Upper lobe of left lung (tissue), 6 donors: ENCODE results near the gene ADAM19. TPM values are rescaled to one million over a fixed set of nuclear protein-coding genes. Genes with fewer than 3 reads are reported as not detected.
A peak's percentile ranks its signal among the peaks of the same experiment; 100 is the strongest.

Source experiments
- ATAC-seq, 2 donors: fragments of 200-7000 bp; cut with Tn5 transposase; one replicate each; pipeline ENCODE4 v1.9.1; 2022; ENCODE audit warnings: mild to moderate bottlenecking in 2 of 2, moderate library complexity in 2 of 2; ENCODE audit not compliant: low FRiP score in 2 of 2
- DNase-seq, 2 donors: peaks; one replicate each; pipeline ENCODE4 v3.0.0-alpha.2; 2019 to 2020
- H3K27ac ChIP-seq, 4 donors: fragments of 200-600 bp; sonication (generic); one replicate each; pipeline ENCODE4 v1.5.1; 2016 to 2019
- H3K27me3 ChIP-seq, 4 donors: fragments of 200-600 bp; sonication (generic); one replicate each; pipeline ENCODE4 v1.5.1; 2017 to 2019
- H3K36me3 ChIP-seq, 4 donors: fragments of 200-600 bp; sonication (generic); one replicate each; pipeline ENCODE4 v1.5.1; 2016 to 2019
- H3K4me1 ChIP-seq, 4 donors: fragments of 200-600 bp; sonication (generic); one replicate each; pipeline ENCODE4 v1.5.1; 2018 to 2019
- H3K4me3 ChIP-seq, 4 donors: fragments of 200-600 bp; sonication (generic); one replicate each; pipeline ENCODE4 v1.5.1; 2017 to 2019; ENCODE audit warnings: mild to moderate bottlenecking in 2 of 4, moderate library complexity in 1 of 4
- H3K9me3 ChIP-seq, 4 donors: fragments of 200-600 bp; sonication (generic); one replicate each; pipeline ENCODE4 v1.5.1; 2018 to 2019
- CTCF ChIP-seq, 6 experiments: fragments of 450-650 bp in 4 of 6; fragments of 200-600 bp in 2 of 6; sonication (generic) in 2 of 6; IDR thresholded peaks; one replicate each; pipeline ENCODE4 v1.5.1; 2016 to 2019; ENCODE audit warnings: antibody characterized with exemption in 6 of 6
- EP300 ChIP-seq, 4 donors: sonication (generic); formaldehyde crosslinking; IDR thresholded peaks; one replicate each; pipeline ENCODE4 v1.5.1; 2017; ENCODE audit warnings: antibody characterized with exemption in 4 of 4, control low read depth in 2 of 4
- POLR2A ChIP-seq, 4 donors: fragments of 450-650 bp; IDR thresholded peaks; one replicate each; pipeline ENCODE4 v1.5.1; 2016 to 2017; ENCODE audit warnings: antibody characterized with exemption in 4 of 4, mild to moderate bottlenecking in 2 of 4
- POLR2AphosphoS5 ChIP-seq, 2 donors: sonication (generic); formaldehyde crosslinking; IDR thresholded peaks; one replicate each; pipeline ENCODE4 v1.5.1; 2017; ENCODE audit warnings: antibody characterized with exemption in 2 of 2
- WGBS, 2 donors: methylation state at CpG; one replicate each; pipeline ENCODE4 v1.1.5; 2017 to 2018; 5-methylcytosine and 5-hydroxymethylcytosine counted together
- total RNA-seq, 6 donors: library from RNA; depleted of rRNA in 4 of 6; stranded (reverse); fragments of >200 nt in 4 of 6; gene quantifications; one replicate each; pipeline versions ENCODE4 v1.1.0 to v1.2.1, GENCODE V29; 2016 to 2021
- donor health status: DM: no; HTN: no; CAD: no; lungs with moderate emphysema.
- donor health status: DM: no; HTN: yes; CAD: no; lungs with severe emphysema.

ADAM19 gene
- total RNA-seq, 6 donors from 2014 or later, result 5.5 to 17.0 (median 7.1) TPM

DNA sequence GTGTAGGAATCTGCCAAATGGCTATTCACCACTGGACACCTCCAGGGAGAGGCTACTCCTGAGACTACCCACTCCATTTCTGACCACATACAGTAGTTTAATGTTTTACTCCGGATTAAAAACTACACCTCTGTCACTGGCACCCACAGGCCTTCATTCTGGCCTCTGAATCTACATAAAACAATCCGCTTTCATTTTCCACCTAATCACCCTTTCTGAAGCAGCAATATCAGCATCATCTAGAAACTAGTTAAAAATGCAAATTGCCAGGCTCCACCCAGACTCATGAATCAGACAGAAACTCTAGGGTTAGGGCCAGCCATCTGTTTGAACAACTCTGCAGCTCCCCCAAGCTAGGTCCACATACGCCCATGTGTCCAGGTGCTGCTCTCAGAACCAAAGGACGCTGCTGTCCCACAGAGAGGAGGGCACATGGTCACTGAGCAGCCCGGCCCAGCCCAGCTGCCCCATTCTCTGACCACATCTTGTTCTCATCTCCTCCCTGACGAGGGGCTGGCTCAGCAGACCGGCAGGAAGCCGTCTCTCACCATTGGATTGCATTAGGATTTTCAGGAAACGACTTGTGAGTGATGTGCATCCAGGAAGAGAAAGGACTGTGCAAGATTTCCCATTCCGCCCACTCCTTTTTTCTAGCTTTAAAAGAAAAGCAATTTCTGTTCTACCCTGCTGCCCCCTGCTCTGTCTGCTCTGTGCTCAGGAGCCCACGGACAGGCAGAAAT lies 34.7 kb downstream of the ADAM19 start:
- 36 to 45% methylated on average over 8 to 11 of the region's 11 CpGs for WGBS, 2 donors
- ATAC-seq, result peak; percentile 72 to 75
- no peaks in the 10 kb centered on the region for H3K27me3 ChIP-seq
- H3K4me3 ChIP-seq, result peak overlapping the region in 1 of 4 donors; percentile 5
- H3K9me3 ChIP-seq, result no peaks in the 10 kb centered on the region
- TF ChIP-seq CTCF (IDR thresholded peaks at IDR 0.05) (no peak), EP300 (IDR thresholded peaks at IDR 0.05) (peak in 1 of 4 donors; percentile 69), POLR2AphosphoS5 (IDR thresholded peaks at IDR 0.05) (peak; percentile 70 to 81), POLR2A (IDR thresholded peaks at IDR 0.05) (no peak)
- H3K36me3 ChIP-seq, result peaks cover 0 to 5% (median 0%) of the 10 kb centered on the region in 4 donors
- DNase-seq, result peak; percentile 49 to 69
- peaks cover 30 to 55% (median 42%) of the 10 kb centered on the region in 4 donors for H3K4me1 ChIP-seq
- H3K27ac ChIP-seq, result peak overlapping the region; percentile 64 to 89 (median 75)

DNA sequence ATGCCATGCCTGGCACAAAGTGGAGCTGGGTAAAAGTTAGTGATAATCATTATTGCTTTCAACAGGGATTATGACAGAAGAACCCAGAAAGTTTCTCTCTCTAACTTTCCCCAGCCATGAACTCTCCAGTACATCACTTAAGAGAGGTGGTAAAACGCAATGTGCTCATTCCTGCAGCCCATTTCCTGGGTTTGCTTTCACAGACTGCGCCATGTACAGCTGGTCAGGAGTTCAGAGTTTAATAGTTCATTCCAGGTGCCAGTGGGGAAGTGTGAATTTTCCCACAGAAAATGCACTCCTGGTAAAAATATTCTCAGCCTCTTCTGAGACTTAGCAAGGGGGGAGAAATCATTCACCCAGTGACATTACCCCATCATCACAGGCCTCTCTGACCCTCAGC lies 35.5 kb downstream of the ADAM19 start:
- H3K9me3 ChIP-seq, result no peaks in the 10 kb centered on the region
- H3K27ac ChIP-seq, result peak overlapping the region; percentile 64 to 89 (median 75)
- WGBS, 2 donors, result 69 to 85% methylated on average over 2 of the region's 2 CpGs
- no peak overlapping the region for H3K4me3 ChIP-seq
- H3K27me3 ChIP-seq, result no peaks in the 10 kb centered on the region
- peaks cover 30 to 53% (median 40%) of the 10 kb centered on the region in 4 donors for H3K4me1 ChIP-seq
- H3K36me3 ChIP-seq, result peaks cover 0 to 5% (median 0%) of the 10 kb centered on the region in 4 donors
- TF ChIP-seq POLR2AphosphoS5 (IDR thresholded peaks at IDR 0.05) (no peak), CTCF (IDR thresholded peaks at IDR 0.05) (no peak), POLR2A (IDR thresholded peaks at IDR 0.05) (no peak), EP300 (IDR thresholded peaks at IDR 0.05) (no peak)
- no peak for DNase-seq
- no peak for ATAC-seq

DNA sequence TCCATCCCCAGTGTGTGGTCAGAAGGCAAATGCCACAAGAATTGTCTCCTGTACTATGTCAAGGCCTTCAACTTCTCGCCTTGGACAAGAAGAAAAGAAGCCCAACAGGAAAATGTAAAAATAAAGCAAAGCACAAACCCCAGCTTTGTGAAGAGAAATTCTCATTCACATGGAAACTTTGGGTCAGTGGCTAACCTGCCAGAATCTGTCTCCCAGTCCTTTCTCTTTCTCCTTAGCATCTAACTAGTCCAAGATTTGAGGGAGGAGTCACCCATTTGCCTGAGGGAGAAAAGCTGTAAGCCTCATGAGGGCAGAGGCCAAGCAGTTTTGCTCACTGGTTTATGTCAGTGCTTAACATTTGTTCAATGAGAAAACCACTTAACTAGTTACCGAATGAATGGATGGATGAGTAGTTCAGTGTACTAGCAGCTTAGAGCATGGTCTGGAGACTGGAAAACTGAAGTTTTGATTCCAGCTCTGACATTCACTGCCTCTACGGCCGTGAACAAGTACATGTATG lies 36.0 kb downstream of the ADAM19 start:
- Histone ChIP-seq H3K36me3 (peaks cover 0 to 5% (median 0%) of the 10 kb centered on the region in 4 donors), H3K9me3 (no peaks in the 10 kb centered on the region), H3K4me1 (peaks cover 30 to 48% (median 36%) of the 10 kb centered on the region in 4 donors), H3K4me3 (no peak overlapping the region), H3K27ac (peak overlapping the region; percentile 64 to 89 (median 75)), H3K27me3 (no peaks in the 10 kb centered on the region)
- DNase-seq (no peak), ATAC-seq (no peak)
- TF ChIP-seq POLR2A (IDR thresholded peaks at IDR 0.05) (no peak), POLR2AphosphoS5 (IDR thresholded peaks at IDR 0.05) (no peak), EP300 (IDR thresholded peaks at IDR 0.05) (no peak), CTCF (IDR thresholded peaks at IDR 0.05) (no peak)
- WGBS, 2 donors, result 72 to 84% methylated on average over 4 of the region's 4 CpGs

- H3K9me3 ChIP-seq, result no peaks in the 10 kb centered on the region
- TF ChIP-seq EP300 (IDR thresholded peaks at IDR 0.05) (no peak), CTCF (IDR thresholded peaks at IDR 0.05) (no peak), POLR2AphosphoS5 (IDR thresholded peaks at IDR 0.05) (no peak), POLR2A (IDR thresholded peaks at IDR 0.05) (no peak)
- peaks cover 24 to 35% (median 27%) of the 10 kb centered on the region in 4 donors for H3K4me1 ChIP-seq
- H3K4me3 ChIP-seq, result no peak overlapping the region
- no peak overlapping the region for H3K27ac ChIP-seq
- 94 to 97% methylated on average over 6 of the region's 6 CpGs for WGBS, 2 donors
- no peaks in the 10 kb centered on the region for H3K27me3 ChIP-seq
- ATAC-seq (no peak), DNase-seq (no peak)
- H3K36me3 ChIP-seq, result peaks cover 0 to 5% (median 0%) of the 10 kb centered on the region in 4 donors
Measured at GRCh38 chr5:157538311-157538710, 37.3 kb downstream of the ADAM19 start.
